DMS153 (cell line): ENCODE measurements around the gene BMPR2.
"Not testable (repeated sequence)": the region's sequence is repeated elsewhere in the genome, so short reads cannot be mapped to it uniquely, and the experiment has no call there.

ENCODE experiments used
- DNase-seq: peaks from one replicate; lab custom pipeline; 2025; lab: John Stamatoyannopoulos, UW

Gene BMPR2

DNA sequence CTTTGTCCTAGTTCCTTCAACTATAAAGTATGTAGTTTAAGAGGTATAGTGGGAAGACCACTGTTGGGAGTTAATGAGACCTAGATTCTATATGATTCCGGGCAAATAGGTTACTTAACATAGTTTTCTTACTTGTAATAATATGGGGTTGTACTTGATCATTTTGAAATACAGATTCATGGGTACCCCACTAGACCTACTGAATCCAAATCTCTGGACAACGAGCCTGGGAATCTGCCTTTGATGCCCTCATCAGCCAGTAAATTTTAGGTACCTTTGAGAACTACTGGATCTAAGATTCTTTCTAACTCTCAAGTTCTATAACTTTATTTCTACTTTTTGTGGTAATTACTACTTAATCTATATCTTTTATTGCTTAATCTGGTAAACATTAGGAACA, 6.6 kb downstream of the BMPR2 start:
- no peak for DNase-seq

- not testable (repeated sequence) for DNase-seq
Observed at GRCh38 chr2:202386495-202386894, 10.4 kb downstream of the BMPR2 start.

- no peak for DNase-seq
Observed at GRCh38 chr2:202387608-202388342, 11.6 kb downstream of the BMPR2 start.

DNA sequence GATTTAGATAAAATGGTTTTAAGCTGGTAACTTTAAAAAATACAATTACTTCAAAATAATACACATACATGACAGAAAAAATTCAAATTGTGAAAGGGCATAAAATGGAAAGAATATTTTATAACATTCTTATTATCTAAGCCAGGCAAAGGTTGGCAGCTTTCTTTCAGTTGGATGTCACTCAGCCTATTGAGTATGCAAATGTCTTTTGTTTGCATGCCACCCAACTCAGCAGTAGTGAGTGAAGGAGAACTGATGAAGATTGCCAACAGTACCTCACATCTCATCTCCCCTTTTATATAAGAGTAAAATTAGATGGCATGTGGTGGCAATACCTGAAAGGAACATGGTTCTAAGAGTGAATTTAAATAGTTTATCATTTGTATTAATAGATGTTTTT, 24.8 kb downstream of the BMPR2 start:
- DNase-seq, result no peak

DNA sequence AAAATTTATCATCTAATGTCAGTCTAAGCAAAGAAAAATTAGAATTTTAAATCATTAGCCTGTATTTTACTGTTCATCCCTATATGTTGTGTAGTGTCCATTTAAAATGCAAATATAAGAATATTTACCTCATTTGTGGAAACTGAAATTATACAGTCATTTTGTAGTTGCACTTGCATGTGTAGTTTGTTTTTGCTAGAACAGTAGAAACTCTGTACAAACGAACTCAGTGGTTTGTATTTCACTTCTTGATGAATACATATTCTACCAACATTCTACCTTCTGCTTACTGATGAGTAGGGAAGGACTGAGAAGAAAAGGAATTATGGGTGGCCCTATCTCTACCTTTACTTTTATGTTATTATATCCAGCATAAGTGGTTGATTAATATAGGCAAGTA, 29.7 kb downstream of the BMPR2 start:
- no peak for DNase-seq

DNA sequence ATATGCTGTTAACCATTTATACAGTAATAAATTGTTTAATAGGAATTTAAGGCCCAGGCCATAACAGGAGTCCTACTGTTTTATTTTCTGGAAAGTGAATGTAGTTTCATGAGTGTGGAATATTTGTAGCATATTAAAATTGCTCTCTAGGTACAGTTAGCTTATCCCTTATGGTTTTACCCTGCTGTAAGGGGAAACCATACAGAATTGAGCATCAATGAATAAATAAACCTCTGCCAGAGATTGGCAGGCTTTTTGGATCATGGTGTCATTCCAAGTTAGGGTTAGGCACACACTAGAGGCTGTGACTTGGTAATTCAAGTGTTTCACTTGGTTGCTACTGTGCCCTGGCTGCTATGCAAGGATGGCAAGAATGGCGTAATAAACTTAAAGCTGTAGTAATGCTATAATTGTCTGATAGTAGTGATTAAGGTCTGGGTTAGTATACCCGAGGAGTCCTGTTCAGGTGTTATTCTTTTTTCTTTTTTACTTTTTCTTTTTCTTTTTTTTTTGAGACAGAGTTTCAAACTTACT, 30.4 kb downstream of the BMPR2 start:
- DNase-seq, result no peak

GRCh38 chr2:202408546-202409140, 32.5 kb downstream of the BMPR2 start:
- DNase-seq, result no peak

DNA sequence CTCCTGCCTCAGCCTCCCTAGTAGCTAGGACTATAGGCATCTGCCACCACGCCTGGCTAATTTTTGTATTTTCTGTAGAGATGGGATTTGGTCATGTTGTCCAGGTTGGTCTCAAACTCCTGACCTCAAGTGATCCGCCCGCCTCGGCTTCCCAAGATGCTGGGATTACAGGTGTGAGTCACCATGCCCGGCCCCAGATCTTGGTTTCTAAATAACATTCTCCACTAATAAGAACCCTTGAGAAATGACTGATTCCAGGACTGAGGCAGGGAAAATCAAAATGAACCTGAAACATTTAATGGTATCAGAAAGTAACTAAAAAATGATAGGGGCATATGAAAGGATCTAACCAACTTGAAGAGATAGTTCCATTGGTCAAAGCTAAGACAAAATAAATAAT, 34.0 kb downstream of the BMPR2 start:
- no peak for DNase-seq

DNA sequence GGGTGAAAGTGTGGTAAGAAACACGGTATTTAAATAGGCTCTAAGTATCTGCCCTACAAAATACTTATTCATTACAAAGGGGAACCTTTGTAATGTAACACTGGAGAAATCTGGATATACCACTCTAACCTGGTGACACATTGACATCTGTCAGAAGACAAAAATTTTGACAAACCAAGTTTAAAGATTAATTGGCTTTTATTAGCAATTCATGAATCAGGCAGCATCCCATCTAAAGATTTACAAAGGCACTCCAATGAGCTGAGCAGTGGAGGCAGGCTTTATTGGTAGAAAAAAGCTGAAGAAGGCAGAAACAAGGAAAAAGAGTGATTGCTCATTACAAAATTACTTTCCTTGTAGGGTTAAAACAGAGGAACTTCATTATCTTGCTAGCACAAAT, 35.0 kb downstream of the BMPR2 start:
- no peak for DNase-seq

GRCh38 chr2:202418027-202418426, 41.9 kb downstream of the BMPR2 start:
- DNase-seq, result no peak

GRCh38 chr2:202418511-202418910, 42.4 kb downstream of the BMPR2 start:
- no peak for DNase-seq

DNA sequence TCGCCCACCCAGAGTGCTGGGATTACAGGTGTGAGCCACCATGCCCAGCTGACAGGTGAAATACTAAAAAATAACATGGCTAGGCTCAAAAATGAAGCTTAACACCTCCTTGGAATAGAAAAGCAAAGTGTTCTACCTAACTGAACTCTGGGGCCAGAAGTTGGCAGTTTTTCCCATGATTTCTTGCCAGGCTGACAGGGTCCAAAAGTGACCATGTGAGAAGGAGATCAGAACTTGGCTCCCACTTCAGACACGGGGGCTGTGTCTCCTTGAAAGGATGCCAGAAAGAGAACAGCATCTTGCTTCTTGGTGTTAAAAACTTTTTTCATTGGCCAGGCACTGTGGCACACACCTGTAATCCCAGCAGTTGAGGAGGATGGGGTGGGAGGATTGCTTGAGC, 47.0 kb downstream of the BMPR2 start:
- DNase-seq, result no peak

GRCh38 chr2:202425036-202425435, 48.9 kb downstream of the BMPR2 start:
- no peak for DNase-seq

GRCh38 chr2:202426751-202427150, 50.6 kb downstream of the BMPR2 start:
- no peak for DNase-seq

- no peak for DNase-seq
Observed at GRCh38 chr2:202429164-202429980, 53.2 kb downstream of the BMPR2 start.

DNA sequence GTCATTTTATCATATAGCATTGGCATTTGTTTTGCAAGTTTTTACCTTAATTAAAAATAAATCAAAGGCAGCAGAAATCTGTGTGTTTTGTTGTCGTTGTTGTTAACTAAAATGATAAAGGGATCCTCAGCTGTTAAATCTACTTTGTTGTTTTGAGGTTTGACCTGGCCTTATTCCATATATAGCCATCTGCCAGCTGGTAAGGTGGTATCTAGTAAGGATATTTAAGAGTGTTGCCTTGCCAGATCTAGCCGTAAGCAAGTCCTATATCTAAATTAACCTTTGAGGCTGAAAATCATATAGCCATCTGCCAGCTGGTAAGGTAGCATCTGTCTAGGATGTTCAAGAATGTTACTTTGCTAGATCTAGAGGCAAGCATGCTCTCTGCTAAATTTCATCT, 56.6 kb downstream of the BMPR2 start:
- DNase-seq, result no peak

DNA sequence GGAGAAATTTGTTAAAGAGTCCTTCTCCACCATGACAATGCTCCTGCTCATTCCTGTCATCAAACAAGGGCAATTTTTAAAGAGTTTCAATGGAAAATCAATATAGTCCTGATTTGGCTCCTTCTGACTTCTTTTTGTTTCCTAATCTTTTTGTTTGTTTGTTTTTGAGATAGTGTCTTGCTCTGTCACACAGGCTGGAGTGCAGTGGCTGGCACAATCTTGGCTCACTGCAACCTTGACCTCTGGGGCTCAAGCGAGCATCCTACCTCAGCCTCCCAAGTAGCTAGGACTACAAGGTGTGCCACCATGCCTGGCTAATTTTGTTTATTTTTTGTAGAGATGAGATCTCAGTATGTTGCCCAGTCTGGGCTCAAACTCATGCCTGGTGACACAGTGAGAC, 58.3 kb downstream of the BMPR2 start:
- no peak for DNase-seq

DNA sequence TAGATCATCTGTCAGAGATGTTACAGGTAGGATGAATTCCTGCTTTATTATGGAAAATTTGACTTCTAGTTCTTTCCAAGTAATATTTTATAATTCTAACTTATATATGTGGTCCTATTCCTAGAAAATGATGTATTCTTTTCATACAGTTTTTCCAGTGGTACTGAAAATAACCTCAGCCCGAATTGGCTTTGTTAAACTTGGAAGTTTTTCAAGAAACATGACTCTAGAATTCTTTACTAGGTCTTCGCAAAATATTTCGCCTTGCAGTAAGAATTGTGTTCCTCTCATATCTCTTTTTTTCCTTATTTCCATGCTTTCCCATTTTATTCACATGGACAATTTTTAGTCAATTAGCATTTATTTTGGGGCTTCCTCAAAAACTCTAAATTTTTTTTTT, 60.5 kb downstream of the BMPR2 start:
- no peak for DNase-seq

GRCh38 chr2:202440117-202440516, 64.0 kb downstream of the BMPR2 start:
- DNase-seq, result not testable (repeated sequence)

GRCh38 chr2:202442882-202443281, 66.8 kb downstream of the BMPR2 start:
- DNase-seq, result no peak

- no peak for DNase-seq
Observed at GRCh38 chr2:202444000-202444399, 67.9 kb downstream of the BMPR2 start.

DNA sequence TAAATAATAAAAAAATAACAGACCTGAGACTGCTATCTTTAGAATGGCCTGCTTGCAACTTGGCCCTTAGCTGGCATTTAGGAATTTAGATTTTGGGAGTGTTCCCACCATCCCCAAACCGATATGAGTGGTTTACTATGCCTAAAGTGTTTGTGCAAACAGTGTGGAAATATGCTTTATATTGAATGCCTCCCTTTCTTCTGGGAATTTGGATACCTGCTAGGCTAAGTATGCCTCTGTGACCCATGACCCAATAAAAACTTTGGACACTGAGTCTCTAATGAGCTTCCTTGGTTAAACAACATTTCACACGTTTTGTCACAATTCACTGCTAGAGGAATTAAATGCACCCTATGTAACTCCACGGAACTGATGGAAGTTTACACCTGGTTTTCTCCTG, 73.2 kb downstream of the BMPR2 start:
- DNase-seq, result no peak

DNA sequence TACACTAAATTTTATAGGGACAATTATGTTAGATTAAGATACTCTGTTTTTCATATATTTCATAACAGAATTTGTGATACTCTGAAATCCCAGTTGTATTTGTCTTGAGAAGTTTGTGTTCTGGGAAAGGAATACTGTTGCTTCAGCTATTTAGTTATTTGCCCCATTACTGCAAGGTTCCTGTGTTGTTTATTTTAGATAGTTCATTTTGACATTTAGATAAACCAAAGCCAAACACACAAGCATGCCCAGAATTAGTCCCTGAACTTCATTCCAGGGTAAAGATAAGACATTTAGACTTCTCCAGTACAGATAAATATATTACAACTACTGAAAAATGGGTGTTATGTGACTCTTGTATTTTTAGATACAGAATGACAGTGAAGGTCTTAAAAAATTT, 74.7 kb downstream of the BMPR2 start:
- no peak for DNase-seq
